ENCODE results near the gene FHOD3.

Gene FHOD3

GRCh38 chr18:36676629-36677028 lies 379.1 kb downstream of the FHOD3 start:
- no peak for DNase-seq

DNA sequence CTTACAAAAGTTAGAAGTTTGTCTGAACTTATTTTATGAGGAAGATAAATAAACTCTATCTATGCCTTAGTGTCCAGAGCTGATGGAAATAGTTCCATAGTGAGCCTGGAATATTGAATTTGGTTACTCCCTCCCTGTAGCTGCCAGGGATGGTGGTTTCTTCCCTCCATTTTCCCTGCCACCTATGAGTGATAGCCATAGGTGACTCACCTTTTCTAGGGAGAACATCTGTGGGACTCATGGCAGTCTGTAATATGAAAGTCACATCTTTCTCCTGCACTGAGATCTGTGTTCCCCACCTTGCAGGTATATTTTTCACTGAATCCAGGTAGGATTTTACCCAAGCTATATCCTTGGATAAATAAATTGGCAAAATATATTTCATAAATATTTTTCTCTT lies 382.5 kb downstream of the FHOD3 start:
- DNase-seq = no peak

DNA sequence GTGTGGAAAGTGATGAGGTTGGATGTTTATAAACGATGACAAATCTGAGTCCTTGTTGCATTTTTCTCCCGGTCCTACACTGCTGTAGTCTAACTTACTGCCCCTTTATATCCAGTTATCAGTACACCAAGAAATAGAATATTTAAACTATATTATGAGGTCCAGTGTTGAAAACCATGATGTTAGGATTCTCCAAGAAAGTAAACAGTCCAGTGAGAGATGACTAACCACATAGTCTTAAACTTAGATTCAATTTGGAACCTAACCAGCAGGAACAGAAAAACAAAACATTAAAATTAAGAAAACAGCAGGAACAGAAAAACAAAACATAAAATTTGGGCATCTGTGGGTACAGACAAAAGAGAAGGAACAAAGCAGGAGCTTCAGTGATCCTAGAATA lies 388.1 kb downstream of the FHOD3 start:
- DNase-seq = no peak

- DNase-seq = peak; percentile 26 to 32
Observed at GRCh38 chr18:36688020-36688965, 390.8 kb downstream of the FHOD3 start.

- DNase-seq = no peak
Observed at GRCh38 chr18:36692371-36692770, 394.9 kb downstream of the FHOD3 start.

GRCh38 chr18:36692921-36693332 lies 395.4 kb downstream of the FHOD3 start:
- DNase-seq = no peak

GRCh38 chr18:36693931-36694620 lies 396.6 kb downstream of the FHOD3 start:
- DNase-seq = no peak

GRCh38 chr18:36695806-36696205 lies 398.3 kb downstream of the FHOD3 start:
- no peak for DNase-seq

DNA sequence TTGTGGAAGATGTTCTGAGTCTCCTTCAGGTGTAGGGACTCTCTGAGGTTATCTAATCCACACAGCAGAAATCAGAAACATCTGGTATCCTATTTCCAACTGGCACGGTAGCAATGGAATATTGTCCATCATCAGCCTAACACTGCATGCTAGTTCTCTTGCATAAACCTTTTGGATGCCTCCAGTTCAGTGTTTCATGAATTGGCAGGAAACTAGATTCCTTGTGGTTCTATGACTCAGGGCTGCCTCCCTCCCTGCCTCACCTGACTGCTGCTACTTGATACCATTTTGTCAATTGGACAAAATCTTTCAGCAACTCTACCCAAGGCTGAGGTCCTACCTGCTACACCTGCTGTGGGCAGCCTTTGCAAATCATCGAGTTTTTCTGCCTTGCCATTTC lies 400.4 kb downstream of the FHOD3 start:
- no peak for DNase-seq

DNA sequence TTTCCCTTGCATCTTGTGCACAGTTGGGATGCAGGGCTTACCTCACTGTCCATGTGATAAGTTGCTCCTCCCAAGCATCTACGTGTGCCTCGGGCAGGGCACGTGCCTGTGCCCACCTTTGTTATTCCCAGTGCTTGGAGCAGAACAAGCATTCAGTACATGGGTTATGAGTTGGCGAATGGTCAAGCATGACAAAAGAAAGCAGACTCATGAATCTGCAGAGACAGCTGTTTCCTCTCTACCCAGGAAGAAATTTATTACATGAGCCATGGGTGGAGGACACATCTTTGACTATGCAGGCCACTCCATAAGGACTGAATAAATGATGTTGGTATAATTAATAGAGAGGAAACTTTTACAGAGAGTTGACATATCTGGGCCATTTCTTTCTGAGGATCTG lies 403.4 kb downstream of the FHOD3 start:
- no peak for DNase-seq

- DNase-seq = no peak
Observed at GRCh38 chr18:36702401-36703013, 405.0 kb downstream of the FHOD3 start.

- no peak for DNase-seq
Observed at GRCh38 chr18:36704156-36704555, 406.6 kb downstream of the FHOD3 start.

DNA sequence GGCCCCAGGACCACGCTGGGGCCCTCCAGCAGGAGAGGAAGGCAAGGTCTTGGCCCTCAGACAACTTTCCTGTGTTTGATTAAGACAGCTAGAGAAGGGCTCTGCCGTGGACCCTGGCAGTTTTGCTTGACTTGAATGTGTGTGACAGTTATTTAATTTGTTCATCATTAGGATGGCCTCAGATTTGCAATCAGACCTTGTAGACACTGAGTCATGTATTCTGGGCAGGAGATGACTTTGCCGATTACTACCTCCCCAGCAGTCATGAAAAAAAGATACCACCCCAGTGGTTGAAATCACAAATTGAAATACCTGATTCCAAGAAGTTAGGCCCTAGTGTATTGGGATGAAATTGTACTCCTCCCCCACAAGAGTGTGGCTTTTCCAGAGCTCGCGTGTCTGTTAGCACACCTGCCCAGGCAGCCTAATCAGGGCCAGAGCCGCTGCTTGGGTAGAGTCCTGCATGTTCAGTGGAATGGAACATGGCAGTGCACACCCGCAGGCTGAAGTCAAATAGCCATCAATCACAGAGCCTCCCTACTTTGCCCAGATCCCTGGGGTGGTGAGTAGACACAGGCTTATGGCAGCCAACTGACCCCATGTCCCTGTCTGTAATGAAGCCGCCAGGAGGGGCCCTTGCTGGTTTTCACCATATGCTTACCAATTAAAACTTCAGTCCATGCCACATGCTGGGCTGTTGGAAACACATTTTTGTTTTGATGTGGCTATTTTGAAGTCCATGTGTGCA lies 408.8 kb downstream of the FHOD3 start:
- DNase-seq = no peak

- no peak for DNase-seq
Observed at GRCh38 chr18:36708366-36708765, 410.9 kb downstream of the FHOD3 start.

DNA sequence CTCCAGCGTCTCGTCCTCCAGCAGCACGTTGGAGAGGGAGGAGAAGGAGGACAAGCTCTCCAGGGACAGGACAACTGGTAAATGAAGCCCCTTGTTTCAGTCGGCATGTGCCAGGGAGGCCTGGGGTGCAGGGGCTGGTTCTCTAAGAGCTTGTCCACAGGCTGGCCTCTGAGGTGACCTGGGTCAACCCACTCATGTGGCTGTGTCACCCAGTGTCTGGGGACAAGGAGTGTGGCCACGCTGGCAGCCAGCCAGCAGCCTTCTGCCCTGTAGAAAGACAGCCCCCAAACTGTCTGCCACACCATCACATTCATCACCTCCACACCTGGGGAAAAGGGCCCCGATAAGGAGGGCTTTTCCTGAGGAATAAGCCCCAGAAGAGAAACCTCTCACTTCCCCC lies 411.8 kb downstream of the FHOD3 start:
- no peak for DNase-seq

DNA sequence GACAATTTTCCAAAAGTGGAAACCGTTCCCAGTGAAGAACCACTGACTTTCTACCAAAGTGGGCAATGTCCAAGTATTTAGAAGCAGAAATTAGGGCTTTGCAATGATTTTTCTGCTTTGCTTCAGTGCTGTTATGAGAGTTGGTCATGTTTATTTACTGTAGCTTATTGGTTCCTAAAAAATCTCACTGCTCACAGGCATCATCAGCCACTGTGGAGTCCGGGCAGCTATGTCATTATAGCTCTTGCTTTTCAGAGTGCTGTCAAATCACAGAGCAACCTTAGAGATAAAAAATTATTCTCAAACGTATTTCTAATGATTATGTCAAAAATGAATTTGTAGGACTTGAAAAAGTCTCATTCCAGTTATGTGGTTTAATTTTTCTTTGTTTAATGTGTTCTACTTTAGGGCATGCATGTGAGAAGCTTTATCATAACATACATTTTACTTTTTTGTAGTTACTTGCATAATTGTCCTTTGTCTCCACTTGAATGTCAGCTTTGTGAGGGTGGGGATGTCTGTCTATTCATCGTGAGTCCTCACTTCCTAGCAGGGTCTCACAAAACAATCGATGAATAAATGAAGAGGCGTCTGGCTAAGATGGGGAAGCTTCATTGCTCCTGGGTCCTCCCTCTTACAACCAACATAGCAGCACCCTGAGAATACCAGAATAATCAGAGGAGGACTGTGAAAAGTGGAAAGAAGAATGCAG lies 413.7 kb downstream of the FHOD3 start:
- no peak for DNase-seq

GRCh38 chr18:36711813-36712444 lies 414.4 kb downstream of the FHOD3 start:
- no peak for DNase-seq

DNA sequence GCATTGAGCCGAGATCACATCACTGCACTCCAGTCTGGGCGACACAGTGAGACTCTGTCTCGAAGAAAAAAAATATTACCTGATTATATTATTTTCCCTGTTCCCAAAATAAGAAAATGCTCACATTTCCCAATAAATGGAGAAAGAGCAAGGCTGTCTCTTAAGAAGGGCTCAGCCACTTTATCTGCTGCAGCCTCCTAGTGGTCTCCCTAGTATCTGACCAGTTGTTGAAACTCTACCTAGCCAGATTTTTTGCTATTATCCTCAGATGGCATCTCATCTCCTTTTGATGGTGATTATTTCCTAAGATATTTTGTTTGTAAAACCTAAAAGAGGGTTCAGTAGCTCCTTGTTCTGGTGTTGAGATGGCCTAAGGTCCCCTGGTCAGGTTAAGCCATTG lies 417.0 kb downstream of the FHOD3 start:
- DNase-seq = no peak

DNA sequence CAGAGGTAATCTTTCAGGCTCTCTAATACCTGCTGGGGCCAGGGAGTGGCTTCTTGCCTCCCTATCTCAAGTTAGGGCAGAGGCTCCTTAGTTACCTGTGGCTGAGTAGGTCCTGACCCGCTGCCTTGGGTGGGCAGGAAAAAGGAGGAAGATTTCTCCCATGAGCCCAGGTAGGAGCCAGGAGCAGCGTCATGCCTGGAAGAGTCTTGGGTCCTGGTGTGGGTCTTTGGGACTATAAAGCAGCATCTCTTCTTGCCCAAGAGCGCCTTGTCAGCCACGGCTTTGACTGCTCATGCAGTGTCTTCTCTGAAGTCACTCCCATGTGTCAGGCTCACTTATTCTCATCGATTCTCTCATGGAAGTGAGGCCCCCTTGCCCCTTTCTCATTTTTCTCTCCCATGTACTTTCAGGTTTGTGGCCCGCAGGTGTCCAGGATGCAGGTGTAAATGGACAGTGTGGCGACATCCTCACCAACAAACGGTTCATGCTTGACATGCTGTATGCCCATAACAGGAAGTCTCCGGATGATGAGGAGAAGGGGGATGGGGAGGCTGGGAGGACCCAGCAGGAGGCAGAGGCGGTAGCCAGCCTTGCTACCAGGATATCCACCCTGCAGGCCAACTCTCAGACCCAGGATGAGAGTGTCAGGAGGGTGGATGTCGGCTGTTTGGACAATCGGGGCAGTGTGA lies 420.1 kb downstream of the FHOD3 start:
- no peak for DNase-seq

GRCh38 chr18:36718705-36719328 lies 421.3 kb downstream of the FHOD3 start:
- DNase-seq = no peak

DNA sequence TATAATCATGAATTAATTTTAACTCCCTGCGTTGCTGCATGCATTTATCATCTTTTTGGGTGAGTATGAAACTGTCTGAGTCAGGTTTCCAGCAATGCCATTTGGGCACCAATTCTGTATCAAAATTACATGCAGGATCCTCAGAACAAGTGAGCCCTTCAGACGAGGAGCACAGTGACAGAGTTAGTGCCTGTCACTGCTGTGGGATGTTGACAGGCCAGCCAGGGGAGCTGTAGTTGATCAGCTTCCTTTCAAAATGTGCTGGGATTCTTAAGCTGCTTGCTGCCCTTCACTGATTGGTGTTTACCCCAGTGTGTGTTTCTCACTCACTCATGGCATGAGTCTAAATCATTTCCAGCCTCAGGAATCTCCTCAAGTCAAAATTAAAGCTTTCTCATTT lies 422.1 kb downstream of the FHOD3 start:
- no peak for DNase-seq

Data from inflammatory macrophage (primary cell).